Activated CD8-positive, alpha-beta memory T cell treated with anti-CD3 and anti-CD28 coated beads for 24 hours (primary cell): Measurements from ENCODE around the gene CELF2.

Source experiments
- DNase-seq: peaks from one replicate; pipeline ENCODE4 v3.0.0-alpha.2; 2020

CELF2 gene

GRCh38 chr10:11023009-11023953, 5.6 kb downstream of the CELF2 start:
- no peak for DNase-seq

- no peak for DNase-seq
Observed at GRCh38 chr10:11024596-11024995, 6.9 kb downstream of the CELF2 start.

- DNase-seq = no peak
Observed at GRCh38 chr10:11025978-11026377, 8.3 kb downstream of the CELF2 start.

- no peak for DNase-seq
Observed at GRCh38 chr10:11026773-11027172, 9.1 kb downstream of the CELF2 start.

- no peak for DNase-seq
Observed at GRCh38 chr10:11034762-11035161, 17.1 kb downstream of the CELF2 start.

- DNase-seq = no peak
Observed at GRCh38 chr10:11035301-11035991, 17.8 kb downstream of the CELF2 start.

GRCh38 chr10:11036424-11037011, 18.8 kb downstream of the CELF2 start:
- DNase-seq = no peak

- DNase-seq = no peak
Observed at GRCh38 chr10:11037991-11038390, 20.3 kb downstream of the CELF2 start.

- no peak for DNase-seq
Observed at GRCh38 chr10:11042357-11042756, 24.7 kb downstream of the CELF2 start.

- DNase-seq = no peak
Observed at GRCh38 chr10:11043039-11043438, 25.4 kb downstream of the CELF2 start.

- no peak for DNase-seq
Observed at GRCh38 chr10:11043446-11044127, 25.9 kb downstream of the CELF2 start.

- DNase-seq = no peak
Observed at GRCh38 chr10:11045487-11045886, 27.8 kb downstream of the CELF2 start.

GRCh38 chr10:11045995-11046775, 28.5 kb downstream of the CELF2 start:
- no peak for DNase-seq

- no peak for DNase-seq
Observed at GRCh38 chr10:11046776-11047160, 29.1 kb downstream of the CELF2 start.

GRCh38 chr10:11048707-11049278, 31.1 kb downstream of the CELF2 start:
- DNase-seq = no peak

- DNase-seq = no peak
Observed at GRCh38 chr10:11049806-11050205, 32.1 kb downstream of the CELF2 start.

GRCh38 chr10:11050301-11051287, 32.9 kb downstream of the CELF2 start:
- no peak for DNase-seq

- DNase-seq = no peak
Observed at GRCh38 chr10:11057018-11057417, 39.3 kb downstream of the CELF2 start.

GRCh38 chr10:11057448-11057847, 39.8 kb downstream of the CELF2 start:
- DNase-seq = no peak

- DNase-seq = no peak
Observed at GRCh38 chr10:11057994-11058393, 40.3 kb downstream of the CELF2 start.

- no peak for DNase-seq
Observed at GRCh38 chr10:11058965-11059364, 41.3 kb downstream of the CELF2 start.
